Cardiac fibroblast (primary cell): ENCODE data around the gene PLPP4.

Experiments used
- DNase-seq, 2 donors: peaks; one replicate each; pipeline versions ENCODE4 v3.0.0 to v3.0.0-alpha.2; 2010; ENCODE audit warnings: low read depth in 2 of 2
- H3K4me3 ChIP-seq, 2 donors: replicated peaks in 1 of 2; 1 replicate in 1 of 2; 2 replicates in 1 of 2; pipeline ENCODE4 v1.5.1; 2011; ENCODE audit warnings: low read depth in 2 of 2, low read length in 2 of 2, mild to moderate bottlenecking in 2 of 2, moderate library complexity in 1 of 2
- TF ChIP-seq, protein P1 (sequence below): IDR thresholded peaks from one replicate; pipeline ENCODE4 v1.5.1; 2011; ENCODE audit warnings: low read depth, mild to moderate bottlenecking, low read length, inconsistent platforms

The PLPP4 gene

DNA sequence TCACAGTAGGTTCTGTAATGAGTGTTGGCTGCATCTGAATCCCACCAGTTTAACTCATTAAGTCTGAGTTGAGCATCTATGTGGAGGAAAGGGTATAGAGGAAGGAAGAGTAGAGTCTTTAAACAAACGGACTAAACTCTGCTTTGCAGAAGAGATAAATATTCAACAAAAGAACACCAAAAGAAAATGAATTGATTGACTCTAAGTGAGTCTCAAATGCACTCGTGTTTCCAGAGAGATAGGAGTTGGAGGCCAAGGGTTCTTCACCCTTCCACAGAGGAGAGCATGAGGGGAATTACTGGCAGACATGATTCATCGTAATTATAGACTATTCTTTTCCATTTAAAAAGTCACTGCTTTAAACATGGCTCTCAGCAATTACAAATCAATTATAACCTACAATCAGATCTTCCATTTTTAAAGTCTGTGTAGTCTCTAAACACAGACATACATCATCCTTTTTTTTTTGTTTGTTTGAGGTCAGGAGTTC is 56.3 kb downstream of the PLPP4 start:
- DNase-seq, result no peak
- TF ChIP-seq, protein P1, sequence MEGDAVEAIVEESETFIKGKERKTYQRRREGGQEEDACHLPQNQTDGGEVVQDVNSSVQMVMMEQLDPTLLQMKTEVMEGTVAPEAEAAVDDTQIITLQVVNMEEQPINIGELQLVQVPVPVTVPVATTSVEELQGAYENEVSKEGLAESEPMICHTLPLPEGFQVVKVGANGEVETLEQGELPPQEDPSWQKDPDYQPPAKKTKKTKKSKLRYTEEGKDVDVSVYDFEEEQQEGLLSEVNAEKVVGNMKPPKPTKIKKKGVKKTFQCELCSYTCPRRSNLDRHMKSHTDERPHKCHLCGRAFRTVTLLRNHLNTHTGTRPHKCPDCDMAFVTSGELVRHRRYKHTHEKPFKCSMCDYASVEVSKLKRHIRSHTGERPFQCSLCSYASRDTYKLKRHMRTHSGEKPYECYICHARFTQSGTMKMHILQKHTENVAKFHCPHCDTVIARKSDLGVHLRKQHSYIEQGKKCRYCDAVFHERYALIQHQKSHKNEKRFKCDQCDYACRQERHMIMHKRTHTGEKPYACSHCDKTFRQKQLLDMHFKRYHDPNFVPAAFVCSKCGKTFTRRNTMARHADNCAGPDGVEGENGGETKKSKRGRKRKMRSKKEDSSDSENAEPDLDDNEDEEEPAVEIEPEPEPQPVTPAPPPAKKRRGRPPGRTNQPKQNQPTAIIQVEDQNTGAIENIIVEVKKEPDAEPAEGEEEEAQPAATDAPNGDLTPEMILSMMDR, result no peak
- H3K4me3 ChIP-seq, result no peak overlapping the region

DNA sequence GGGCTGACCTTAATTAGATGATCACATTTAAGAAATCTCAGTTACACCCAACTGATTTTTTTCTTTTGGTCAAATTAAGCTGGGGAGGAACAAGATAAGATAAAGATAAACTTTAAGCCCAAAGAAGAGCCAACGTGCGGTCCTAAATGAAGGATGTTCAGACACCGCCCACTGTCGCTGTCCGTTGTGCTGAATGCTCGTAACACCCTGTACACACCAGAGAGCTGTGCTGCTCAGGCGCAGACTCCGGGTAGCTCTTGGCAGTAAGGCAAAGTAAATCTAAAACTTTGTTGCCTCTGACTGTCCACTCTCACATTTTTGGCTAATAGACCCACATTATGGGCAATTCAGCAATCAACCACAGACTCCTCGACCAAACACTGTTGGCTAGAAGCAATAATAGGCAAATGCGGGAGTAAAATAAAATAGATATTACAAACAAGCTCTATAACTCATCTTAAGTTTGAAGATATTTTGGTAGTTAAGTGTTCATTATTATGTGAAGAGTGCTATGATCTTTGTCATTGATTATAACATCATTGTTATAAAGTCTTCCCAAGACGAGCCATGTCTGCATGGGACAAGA is 57.1 kb downstream of the PLPP4 start:
- DNase-seq, result peak; percentile 43 to 46
- TF ChIP-seq, protein P1, result no peak
- no peak overlapping the region for H3K4me3 ChIP-seq

DNA sequence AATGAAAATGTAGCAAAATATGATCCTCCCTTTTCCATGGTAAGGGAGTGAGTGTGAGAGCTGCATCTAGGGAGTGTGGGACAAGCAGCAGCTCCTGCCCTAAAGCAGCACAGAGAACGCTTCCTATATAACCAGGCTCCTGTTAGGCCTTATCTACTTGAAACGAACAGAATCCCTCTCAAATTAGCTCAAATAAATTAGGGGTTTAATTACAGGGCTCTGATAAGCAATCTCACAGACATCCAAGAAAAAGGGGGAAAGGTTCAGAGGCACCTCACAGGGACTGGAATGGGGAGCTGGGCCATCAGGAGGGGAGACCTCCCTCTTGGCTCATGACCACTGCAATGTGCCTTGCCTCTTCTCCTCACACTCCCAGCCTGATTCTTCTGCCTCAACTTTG is 57.9 kb downstream of the PLPP4 start:
- TF ChIP-seq, protein P1, result no peak
- DNase-seq, result no peak
- H3K4me3 ChIP-seq, result no peak overlapping the region

DNA sequence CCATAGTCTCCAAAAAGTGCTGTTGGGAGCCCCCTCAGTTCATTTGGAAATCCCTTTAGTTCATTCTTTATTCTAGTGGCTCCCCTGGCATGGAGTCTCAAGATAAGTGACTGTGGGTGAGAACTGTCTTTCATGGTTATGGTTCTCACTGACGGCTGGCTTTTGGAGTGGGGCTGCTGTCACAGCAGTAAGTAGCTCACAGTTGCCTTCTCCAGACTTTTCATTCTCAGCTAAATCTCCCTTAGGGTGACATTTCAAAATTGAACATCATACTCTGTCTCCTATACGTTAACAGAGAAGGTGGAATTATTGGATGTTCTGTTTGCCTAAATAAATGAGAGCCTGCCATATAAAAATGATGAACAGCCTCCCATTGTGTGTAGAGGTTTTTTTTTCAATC is 58.7 kb downstream of the PLPP4 start:
- TF ChIP-seq, protein P1, result no peak
- H3K4me3 ChIP-seq, result no peak overlapping the region
- DNase-seq, result no peak

DNA sequence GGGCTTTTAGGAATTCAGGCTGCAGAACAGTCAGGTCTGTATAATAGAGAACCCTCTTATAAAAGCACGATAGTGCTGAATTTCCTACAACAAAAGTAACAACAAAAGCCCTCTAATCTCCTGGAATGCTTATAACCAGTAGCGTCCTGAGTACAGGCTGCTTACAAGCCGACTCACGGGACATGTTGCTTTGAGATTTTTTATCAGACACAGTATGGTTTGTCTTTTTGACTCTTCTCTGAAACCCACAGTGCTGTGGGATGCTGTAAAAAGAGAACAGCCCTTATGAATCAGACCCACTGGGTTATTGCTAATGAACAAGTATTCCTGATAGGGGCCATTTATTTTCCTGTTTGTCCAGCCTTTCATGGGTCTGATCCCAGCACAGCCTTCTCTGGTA is 59.4 kb downstream of the PLPP4 start:
- no peak overlapping the region for H3K4me3 ChIP-seq
- DNase-seq, result no peak
- TF ChIP-seq, protein P1, result no peak

DNA sequence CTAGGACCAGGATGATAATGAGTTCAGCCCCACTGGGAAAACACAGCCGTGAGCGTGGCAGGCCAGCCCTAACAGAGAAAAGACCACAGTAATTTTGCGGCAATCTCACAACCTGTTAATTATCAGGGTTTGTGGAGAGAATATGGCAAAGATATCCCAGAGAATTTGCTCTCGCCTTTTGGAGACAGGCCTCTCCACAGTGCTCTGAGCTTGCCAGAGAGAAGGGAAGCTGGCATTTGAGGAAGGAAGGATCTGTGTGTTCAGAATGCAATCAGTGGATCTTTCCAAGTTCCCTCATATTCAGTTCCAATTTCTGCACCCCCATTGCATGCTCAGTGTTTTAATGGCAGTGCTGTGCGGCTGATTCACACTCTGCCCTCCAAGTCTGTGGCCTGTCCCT is 60.2 kb downstream of the PLPP4 start:
- no peak for DNase-seq
- no peak overlapping the region for H3K4me3 ChIP-seq
- TF ChIP-seq, protein P1, result no peak

DNA sequence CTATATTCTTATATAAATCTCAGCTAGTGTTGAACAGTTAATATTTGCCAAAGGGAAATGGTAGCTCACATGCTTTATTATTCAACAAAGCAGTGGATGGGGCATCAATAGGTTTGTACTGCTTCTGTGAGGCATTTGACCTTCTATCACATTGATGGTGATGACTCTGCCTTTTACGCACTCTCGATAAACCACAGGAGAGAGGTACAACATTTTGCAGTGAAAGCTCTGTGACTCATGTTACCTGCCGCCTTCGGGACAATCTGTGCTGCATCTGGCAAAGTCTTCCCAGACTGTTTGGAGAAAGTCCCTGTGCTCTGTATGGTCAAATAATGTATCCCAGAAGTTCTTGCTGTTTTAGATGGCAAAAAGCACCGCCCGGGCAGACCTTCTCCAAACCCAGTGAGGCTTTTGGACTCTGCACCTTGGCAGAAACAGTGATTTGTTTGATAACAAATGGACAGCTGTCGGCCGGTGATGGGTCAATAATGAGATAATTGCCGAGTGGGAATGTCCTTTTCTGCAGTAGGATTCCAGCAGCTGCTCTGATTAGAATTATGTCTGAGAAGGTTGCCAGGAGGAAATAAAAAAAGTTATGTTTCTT is 61.0 kb downstream of the PLPP4 start:
- no peak overlapping the region for H3K4me3 ChIP-seq
- DNase-seq, result no peak
- TF ChIP-seq, protein P1, result no peak
